ENCODE data around the gene MUC20. TPM values are rescaled to one million over a fixed set of nuclear protein-coding genes. Genes with fewer than 3 reads are reported as not detected.

MUC20 gene
- total RNA-seq, 1 donor from 2014 or later: 0.17 TPM

- Histone ChIP-seq H3K36me3 (no peaks in the 10 kb centered on the region), H3K79me2 (ENCODE audit: low read depth) (no peaks in the 10 kb centered on the region), H3K9me3 (ENCODE audit: low read depth) (no peaks in the 10 kb centered on the region), H3K27me3 (no peaks in the 10 kb centered on the region), H3K27ac (no peak overlapping the region), H3K9ac (no peak overlapping the region), H3F3A (ENCODE audit: low read depth) (no peaks in the 10 kb centered on the region), H3K4me3 (no peak overlapping the region), H2AFZ (replicated peaks) (no peak overlapping the region), H3K4me2 (no peak overlapping the region), H4K20me1 (ENCODE audit: low read depth) (no peaks in the 10 kb centered on the region), H3K4me1 (no peaks in the 10 kb centered on the region)
- Mint-ChIP-seq H3K9me3 (peaks cover 2% of the 10 kb centered on the region), H3K36me3 (no peaks in the 10 kb centered on the region), H3K27ac (peak overlapping the region; percentile 40), H3K27me3 (ENCODE audit: insufficient read depth, low read depth) (peaks cover 2% of the 10 kb centered on the region), H3K4me3 (no peak overlapping the region), H3K4me1 (no peaks in the 10 kb centered on the region)
- TF ChIP-seq CTCF (IDR thresholded peaks at IDR 0.05) (no peak), EZH2 (IDR thresholded peaks at IDR 0.05) (no peak), EZH2phosphoT487 (IDR thresholded peaks at IDR 0.05) (no peak)
- no peak for DNase-seq (ENCODE audit: low spot score)
Observed at GRCh38 chr3:195763843-195764825, 43.4 kb downstream of the MUC20 start.

DNA sequence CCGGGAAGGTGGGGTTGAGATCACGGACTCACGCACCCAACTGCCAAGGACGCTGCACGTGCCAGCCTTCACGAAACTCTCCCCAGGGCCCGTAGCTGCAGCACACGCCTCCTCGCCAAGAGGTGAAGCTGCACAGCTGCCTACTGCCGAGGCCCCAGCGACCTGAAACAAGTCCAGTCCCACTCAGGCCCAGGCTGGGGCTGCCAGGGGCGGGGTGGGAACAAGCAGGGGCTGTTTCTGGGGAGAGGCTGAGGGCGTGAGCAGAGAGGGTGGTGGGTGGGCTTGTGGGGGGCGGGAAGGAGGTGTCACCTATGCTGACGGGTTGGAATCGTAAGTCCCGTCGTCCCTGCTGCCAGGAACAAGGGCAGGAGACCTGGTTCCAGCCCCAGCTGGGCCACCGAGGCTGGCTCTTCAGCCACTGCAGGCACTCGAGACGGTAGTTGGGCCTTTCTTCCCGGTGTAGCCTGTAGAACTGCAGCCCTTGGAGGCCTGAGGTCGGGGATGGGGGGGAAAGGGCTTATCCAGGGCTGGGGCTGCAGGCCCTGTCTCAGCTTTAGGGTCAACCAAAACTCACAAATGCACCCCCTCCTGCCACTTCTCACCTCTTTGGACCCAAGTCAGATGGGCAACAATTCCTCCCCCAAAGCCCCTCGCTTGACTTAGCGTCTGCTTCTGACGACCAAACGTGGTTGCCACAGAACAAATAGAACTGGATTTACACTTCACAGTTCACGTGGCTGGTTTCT is 44.4 kb downstream of the MUC20 start:
- no peak overlapping the region for H3K9ac ChIP-seq
- Mint-ChIP-seq H3K9me3 (peaks cover 2% of the 10 kb centered on the region), H3K27me3 (ENCODE audit: insufficient read depth, low read depth) (peaks cover 2% of the 10 kb centered on the region), H3K4me3 (no peak overlapping the region), H3K4me1 (no peaks in the 10 kb centered on the region), H3K27ac (no peak overlapping the region), H3K36me3 (no peaks in the 10 kb centered on the region)
- H3K4me2 ChIP-seq: no peak overlapping the region
- no peak overlapping the region for H3K27ac ChIP-seq
- H4K20me1 ChIP-seq (ENCODE audit: low read depth): no peaks in the 10 kb centered on the region
- TF ChIP-seq EZH2 (IDR thresholded peaks at IDR 0.05) (no peak), EZH2phosphoT487 (IDR thresholded peaks at IDR 0.05) (no peak), CTCF (IDR thresholded peaks at IDR 0.05) (no peak)
- no peaks in the 10 kb centered on the region for H3K36me3 ChIP-seq
- H3K9me3 ChIP-seq (ENCODE audit: low read depth): no peaks in the 10 kb centered on the region
- no peak overlapping the region for H3K4me3 ChIP-seq
- H3F3A ChIP-seq (ENCODE audit: low read depth): no peaks in the 10 kb centered on the region
- H2AFZ ChIP-seq (replicated peaks): no peak overlapping the region
- no peaks in the 10 kb centered on the region for H3K27me3 ChIP-seq
- DNase-seq (ENCODE audit: low spot score): no peak
- no peaks in the 10 kb centered on the region for H3K4me1 ChIP-seq
- H3K79me2 ChIP-seq (ENCODE audit: low read depth): no peaks in the 10 kb centered on the region

DNA sequence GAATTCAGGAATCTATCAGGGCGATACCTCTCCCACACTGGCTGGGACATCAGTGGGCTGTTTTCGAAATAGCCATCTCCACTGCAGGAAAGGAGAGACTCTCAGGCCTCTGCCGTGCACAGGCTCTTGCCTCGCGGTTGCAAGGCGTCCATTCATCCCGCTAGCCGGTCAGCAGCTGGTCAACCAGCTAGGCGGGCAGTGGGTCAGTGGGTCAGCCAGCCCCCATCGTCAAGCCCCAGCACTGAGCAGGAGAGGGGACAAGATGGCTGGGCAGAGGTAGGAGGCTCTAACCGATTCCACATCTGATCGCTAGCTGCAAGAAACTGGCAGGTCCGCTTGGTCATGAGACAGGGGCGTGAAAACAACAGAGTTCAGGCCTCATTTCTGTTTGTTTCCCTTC is 45.9 kb downstream of the MUC20 start:
- H3K4me1 Mint-ChIP-seq: no peaks in the 10 kb centered on the region
- peaks cover 2% of the 10 kb centered on the region for H3K27me3 Mint-ChIP-seq (ENCODE audit: insufficient read depth, low read depth)
- H4K20me1 ChIP-seq (ENCODE audit: low read depth): no peaks in the 10 kb centered on the region
- no peak overlapping the region for H3K4me2 ChIP-seq
- H3K36me3 ChIP-seq: no peaks in the 10 kb centered on the region
- H3K36me3 Mint-ChIP-seq: no peaks in the 10 kb centered on the region
- no peaks in the 10 kb centered on the region for H3K27me3 ChIP-seq
- H3K9me3 ChIP-seq (ENCODE audit: low read depth): no peaks in the 10 kb centered on the region
- DNase-seq (ENCODE audit: low spot score): no peak
- H3K9ac ChIP-seq: no peak overlapping the region
- no peak overlapping the region for H3K4me3 ChIP-seq
- no peaks in the 10 kb centered on the region for H3F3A ChIP-seq (ENCODE audit: low read depth)
- peaks cover 3% of the 10 kb centered on the region for H3K9me3 Mint-ChIP-seq
- H3K4me3 Mint-ChIP-seq: no peak overlapping the region
- H3K4me1 ChIP-seq: no peaks in the 10 kb centered on the region
- TF ChIP-seq EZH2phosphoT487 (IDR thresholded peaks at IDR 0.05): no peak
- TF ChIP-seq EZH2 (IDR thresholded peaks at IDR 0.05): no peak
- no peak for TF ChIP-seq CTCF (IDR thresholded peaks at IDR 0.05)
- H2AFZ ChIP-seq (replicated peaks): no peak overlapping the region
- H3K27ac ChIP-seq: no peak overlapping the region
- H3K79me2 ChIP-seq (ENCODE audit: low read depth): no peaks in the 10 kb centered on the region
- H3K27ac Mint-ChIP-seq: no peak overlapping the region
